ENCODE results near the gene BTAF1.
"Not testable (repeated sequence)": the region's sequence is repeated elsewhere in the genome, so short reads cannot be mapped to it uniquely, and the experiment has no call there.

BTAF1 gene

DNA sequence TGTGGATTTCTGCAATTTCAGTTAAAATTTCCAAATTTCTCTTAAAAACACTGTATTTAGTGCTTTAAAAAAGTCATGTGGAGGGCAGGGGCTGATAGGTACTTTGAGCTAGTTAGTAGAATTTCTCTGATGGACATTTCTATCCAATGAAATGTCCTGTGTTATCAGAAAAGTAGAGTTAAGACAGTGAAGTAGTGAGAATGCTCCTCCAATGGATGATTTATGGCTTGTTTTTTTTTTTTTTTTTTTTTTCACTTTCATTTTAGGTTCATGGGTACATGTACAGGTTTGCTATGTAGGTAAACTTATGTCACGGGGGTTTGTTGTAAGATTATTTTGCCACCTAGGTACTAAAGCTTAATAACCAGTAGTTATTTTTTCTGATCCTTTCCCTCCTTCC lies 55.0 kb downstream of the BTAF1 start:
- DNase-seq (ENCODE audit: low read depth): no peak

DNA sequence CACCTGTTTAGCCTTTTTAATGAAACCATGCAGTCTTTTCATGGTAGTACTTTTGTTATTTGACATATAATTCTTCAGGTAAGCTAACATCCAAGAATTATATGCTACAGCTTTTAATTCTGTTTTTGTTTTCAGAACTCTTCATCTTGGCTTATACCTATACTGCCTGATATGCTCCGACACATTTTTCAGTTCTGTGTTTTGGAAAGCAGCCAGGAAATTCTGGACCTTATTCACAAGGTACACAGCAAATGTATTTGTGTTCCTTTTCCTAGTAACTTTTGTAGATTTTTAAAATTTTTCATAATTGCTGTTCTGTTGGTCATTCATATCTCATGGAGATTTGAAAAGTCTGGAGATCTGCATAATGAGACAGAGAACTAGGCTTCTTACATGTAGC lies 56.7 kb downstream of the BTAF1 start:
- no peak for DNase-seq (ENCODE audit: low read depth)

DNA sequence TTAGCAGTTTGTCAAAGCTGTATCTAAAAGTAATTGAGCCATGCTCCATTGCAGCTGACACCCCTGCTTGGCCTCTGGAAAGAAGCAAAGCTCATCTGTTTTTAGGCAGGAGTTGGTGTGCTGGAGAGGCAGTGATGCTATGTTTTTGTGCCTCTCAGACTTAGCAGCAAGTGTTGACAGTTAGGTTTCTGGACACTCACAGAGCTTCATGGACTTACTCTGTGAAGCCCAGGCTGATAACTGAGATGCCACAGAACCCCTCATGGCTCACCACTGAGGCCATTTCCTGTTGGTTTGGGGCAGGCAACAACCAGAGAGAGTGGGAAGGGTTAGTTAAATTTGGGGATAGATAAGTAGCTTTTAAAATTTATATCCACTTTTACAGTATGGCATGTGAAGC lies 59.8 kb downstream of the BTAF1 start:
- DNase-seq (ENCODE audit: low read depth): no peak

DNA sequence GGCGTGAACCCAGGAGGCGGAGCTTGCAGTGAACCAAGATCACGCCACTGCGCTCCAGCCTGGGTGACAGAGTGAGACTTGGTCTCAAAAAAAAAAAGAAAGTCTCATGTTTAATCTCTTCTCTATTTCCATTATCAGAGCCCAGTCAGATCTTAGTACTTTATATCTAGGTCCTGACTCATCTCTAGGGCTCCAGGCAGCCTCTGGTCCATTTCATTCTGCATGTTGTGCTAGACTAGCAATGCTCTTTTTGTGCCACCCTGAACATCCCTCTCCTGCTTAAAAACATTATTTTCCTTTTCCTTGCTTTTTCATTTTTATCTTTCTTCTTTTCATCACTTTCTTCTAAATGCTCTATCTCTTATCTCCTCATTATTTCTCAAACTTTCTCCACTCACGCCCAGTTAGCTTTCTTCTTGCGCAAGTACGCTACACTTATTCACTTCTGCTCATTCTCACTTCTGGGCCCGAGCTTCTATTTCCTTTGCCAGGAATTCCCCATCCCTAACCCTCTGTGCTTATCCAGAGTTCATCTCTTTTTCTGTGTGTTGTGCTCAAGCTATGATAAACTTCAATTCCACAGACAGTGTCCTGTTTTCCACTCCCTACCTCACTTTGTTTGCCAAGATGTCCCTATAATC lies 63.9 kb downstream of the BTAF1 start:
- DNase-seq (ENCODE audit: low read depth): no peak

DNA sequence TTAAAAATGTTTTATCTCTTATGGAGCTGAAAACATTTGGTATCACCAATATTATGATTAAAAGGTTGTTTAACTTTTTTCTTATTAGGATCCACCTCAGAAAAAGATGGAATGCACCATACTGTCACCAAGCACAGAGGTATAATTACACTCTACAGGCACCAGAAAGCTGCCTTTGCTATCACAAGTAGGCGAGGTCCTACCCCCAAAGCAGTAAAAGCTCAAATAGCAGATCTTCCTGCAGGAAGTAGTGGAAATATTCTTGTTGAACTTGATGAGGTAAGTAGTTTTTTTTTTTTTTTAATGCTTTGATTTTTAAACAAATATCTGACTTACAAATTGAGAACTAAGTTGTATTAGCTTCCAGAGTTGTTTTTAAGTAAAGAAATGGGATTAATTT lies 68.5 kb downstream of the BTAF1 start:
- DNase-seq (ENCODE audit: low read depth): no peak

DNA sequence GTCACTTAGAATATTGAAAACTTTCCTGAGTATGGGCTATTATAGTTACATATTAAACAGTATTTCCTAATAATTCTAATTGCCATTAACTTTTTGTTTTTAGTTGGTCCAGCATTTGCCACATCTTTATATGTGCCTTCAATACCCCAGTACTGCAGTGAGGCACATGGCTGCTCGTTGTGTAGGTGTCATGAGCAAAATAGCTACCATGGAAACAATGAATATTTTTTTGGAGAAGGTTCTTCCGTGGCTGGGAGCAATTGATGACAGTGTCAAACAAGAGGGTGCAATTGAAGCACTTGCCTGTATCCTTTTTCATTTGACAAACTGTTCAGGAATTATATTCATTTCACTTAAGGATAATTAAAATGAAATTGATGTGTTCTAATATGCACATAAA lies 72.7 kb downstream of the BTAF1 start:
- no peak for DNase-seq (ENCODE audit: low read depth)

DNA sequence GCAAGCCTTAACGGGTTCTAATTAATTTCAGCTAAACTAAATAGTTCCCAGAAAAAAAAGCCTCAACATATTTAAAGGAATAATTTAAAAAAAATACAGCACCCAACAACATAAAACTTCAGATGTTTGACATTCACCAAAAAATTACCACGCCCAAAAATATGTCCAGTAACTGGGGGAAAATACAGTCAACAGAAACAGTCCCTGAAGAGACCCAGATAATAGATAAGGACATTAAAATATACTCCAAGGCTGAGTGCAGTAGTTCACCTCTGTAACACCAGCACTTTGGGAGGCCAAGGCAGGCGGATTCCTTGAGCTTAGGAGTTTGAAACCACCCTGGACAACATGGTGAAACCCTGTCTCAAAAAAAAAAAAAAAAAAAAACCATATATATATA lies 78.0 kb downstream of the BTAF1 start:
- no peak for DNase-seq (ENCODE audit: low read depth)

DNA sequence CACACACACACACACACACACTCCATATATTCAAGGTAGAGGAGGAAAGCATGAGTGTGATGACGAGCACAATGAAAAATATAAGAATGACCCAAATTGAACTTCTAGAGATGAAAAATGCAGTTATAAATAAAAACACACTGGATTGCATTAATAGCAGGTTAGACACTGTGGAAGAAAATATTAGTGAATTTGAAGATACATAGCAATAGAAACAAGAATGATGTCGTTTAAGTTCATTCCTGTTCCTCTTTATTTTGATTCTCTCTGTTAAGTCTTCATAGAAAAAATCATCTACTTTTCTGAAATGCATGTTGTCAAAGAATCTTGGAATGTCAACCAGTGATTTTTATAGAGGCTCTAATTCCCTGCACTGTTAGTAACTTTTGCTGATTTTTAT lies 78.4 kb downstream of the BTAF1 start:
- DNase-seq (ENCODE audit: low read depth): no peak

DNA sequence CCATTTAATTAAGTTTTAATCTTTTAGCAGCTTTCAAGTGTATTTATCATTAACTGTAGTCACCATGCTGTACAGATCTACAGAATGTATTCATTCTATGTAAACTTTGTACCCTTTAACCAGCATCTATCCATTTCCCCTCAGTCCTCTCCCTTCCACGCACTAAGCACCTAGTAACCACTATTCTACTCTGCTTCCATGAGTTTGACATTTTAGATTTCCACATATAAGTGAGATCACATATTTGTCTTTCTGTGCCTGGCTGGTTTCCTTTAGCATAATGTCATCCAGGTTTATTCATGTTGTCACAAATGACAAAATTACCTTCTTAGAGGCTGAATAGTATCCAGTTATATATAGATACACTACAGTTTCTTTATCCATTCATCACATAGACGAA lies 79.7 kb downstream of the BTAF1 start:
- no peak for DNase-seq (ENCODE audit: low read depth)

DNA sequence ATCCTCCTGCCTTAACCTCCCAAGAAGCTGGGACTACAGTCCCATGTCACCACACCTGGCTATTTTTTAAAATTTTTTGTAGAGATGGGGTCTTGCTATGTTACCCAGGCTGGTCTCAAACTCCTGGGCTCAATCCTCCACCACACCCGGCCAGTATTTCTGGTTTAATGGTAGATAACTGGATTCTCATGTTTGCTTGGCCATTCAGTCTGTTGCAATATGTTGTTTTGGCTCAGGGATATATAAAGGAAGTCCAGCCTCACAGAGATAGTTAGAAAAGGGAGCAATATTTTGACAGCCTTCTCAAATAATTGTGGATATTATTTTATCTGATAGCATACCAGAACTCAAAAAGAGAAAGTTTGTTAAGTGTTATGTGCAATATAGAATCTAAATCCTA lies 82.4 kb downstream of the BTAF1 start:
- DNase-seq (ENCODE audit: low read depth): no peak

DNA sequence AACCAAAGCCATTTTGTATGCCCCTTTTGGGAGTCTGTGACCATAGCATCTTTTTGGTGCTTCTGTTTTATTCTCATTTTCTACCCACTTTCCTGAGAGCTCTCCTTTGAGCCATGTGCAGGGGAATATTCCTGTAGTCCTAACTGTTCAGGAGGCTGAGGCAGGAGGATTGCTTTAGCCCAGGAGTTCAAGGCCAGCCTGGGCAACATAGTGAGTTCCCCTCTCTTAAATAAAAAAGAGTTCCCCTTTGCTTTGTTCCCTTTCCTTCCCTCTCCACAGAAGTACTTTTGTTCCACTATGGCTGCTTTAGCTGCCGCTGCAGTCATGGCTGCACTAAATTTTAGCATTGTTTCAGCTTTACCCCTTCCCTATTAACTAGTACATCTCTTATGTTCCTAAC lies 85.9 kb downstream of the BTAF1 start:
- no peak for DNase-seq (ENCODE audit: low read depth)

DNA sequence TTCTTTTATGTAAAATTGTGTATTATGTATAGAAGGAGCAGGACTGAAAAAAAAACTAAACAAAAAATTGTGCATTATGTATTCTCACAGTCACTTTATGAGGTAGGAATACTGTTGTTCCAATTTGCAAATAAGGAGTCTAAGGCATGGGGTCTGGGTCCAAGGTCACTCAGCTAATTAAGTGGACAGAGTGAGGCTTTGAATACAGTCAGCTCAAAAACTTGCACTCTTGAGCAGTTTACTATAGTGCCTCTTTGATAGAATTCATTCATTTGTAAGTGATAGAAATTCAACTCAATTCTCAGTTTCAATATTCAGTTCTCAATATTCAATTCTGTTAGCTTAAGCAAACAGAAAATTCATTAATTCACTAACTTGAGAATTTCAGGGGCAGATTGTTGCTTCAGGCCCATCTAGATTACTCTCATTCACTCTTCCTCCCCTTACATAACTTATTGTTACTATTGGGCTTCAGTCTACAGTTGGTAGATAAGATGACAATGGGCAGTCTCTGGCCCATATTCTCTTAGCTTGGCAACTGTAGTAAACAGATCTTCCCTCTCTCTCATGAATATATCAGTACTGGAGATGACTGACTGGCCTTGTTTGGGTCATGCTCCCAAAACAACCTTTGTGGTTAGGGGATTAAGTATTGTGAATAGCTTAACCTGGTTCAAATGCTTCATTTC lies 86.6 kb downstream of the BTAF1 start:
- DNase-seq (ENCODE audit: low read depth): no peak

DNA sequence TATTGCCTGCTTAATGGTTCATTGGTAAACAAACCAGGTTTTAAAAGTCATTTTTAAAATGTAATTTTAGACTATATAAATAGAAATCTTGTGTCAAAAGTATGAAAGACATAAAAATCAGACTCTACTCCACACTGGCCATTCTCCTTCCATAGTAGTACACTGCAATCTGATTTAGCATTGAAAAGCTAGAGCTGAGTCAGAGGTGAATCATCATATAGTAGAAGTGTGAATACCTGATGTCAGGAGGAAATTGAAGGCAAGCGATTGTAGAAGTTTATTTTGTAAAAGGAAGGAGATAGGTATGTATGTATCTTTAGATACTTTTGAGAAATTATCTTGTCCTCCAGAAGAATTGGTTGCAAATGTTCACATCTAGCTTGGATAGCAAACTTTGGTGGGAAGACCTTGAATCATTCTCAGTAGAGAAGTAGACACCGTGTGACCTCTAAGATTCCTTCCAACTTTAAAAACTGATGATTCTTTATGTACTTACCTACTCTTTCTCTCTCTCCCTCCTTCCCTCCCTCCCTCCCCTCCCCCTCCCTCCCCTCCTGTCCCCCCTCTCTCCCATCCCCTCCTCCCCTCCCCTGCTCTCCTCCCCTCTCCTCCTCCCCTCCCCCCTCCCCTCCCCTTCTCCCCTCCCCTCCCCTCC lies 88.1 kb downstream of the BTAF1 start:
- DNase-seq (ENCODE audit: low read depth): peak; percentile 91

DNA sequence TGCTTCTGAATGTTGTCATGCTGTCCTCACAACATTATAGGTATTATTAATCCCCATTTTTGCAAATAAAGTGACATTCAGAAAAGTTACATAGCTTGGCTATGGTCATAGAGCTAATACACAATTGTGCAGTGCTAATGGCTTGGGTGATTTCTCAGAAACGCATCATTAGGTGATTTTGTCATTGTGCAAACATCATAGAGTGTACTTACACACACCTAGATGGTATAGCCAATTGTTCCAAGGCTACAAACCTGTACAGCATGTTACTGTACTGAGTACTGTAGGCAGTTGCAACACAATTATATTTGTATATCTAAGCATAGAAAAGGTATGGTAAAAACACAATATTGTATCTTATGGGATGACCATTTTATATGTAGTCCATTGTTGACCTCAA lies 91.0 kb downstream of the BTAF1 start:
- DNase-seq (ENCODE audit: low read depth): no peak

DNA sequence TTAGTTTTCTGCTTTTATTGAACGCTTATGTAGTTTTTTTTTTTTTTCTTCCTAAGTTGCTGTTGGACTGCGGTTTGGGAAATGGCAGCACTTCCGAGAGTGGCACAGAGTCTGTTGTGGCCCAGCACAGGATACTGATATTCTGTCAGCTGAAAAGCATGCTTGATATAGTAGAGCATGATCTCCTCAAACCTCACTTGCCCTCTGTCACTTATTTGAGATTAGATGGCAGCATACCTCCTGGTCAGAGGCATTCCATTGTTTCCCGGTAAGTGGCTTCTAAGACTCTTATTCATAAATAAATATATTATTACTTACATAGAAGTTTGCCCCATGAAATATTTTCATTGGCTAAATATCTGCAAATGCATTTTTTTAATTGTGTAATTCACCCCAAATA lies 101.1 kb downstream of the BTAF1 start:
- DNase-seq (ENCODE audit: low read depth): peak; percentile 10

DNA sequence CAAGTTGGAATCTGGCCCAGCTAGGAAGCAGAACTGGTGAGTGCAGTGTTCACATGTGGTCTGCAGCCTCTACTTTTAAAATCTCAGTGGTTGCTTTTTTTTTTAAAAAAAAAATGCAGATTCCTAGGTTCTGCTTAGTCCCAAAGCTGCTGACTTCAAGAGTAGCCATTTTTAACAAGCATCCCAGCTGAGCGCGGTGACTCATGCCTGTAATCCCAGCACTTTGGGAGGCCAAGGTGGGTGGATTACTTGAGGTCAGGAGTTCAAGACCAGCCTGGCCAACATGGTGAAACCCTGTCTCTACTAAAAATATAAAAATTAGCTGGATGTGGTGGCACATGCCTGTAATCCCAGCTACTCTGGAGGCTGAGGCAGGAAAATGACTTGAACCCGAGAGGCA lies 101.8 kb downstream of the BTAF1 start:
- DNase-seq (ENCODE audit: low read depth): not testable (repeated sequence)

DNA sequence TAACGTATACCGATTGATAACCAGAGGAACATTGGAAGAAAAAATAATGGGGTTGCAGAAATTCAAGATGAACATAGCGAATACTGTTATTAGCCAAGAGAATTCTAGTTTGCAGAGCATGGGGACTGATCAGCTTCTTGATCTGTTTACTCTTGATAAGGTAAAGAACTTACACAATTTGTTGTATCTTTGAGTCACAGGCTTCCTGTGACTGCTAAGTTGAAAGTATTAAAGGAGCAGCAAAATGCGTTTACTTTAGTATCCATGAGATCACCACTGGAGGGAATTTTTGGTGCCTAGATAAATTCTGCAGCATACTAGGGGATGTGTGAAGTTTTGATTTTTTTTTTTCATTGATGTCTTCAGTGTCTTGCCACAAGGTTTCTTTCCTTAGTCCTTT lies 103.6 kb downstream of the BTAF1 start:
- DNase-seq (ENCODE audit: low read depth): no peak

DNA sequence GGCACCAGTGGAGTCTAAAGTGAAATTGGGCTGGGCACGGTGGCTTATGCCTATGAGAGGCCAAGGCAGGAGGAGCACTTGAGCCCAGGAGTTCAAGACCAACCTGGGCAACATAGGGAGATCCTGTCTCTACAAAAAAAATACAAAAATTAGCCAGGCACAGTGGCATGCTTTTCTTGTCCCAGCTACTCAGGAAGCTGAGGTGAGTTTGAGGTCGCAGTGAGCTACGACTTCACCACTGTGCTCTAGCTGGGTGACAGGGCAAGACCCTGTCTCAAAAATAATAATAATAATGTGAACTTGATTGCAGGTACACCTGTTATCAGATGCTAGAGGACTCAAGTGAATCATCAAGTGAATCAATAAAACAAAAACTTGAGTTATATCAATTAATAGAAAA lies 108.0 kb downstream of the BTAF1 start:
- no peak for DNase-seq (ENCODE audit: low read depth)

DNA sequence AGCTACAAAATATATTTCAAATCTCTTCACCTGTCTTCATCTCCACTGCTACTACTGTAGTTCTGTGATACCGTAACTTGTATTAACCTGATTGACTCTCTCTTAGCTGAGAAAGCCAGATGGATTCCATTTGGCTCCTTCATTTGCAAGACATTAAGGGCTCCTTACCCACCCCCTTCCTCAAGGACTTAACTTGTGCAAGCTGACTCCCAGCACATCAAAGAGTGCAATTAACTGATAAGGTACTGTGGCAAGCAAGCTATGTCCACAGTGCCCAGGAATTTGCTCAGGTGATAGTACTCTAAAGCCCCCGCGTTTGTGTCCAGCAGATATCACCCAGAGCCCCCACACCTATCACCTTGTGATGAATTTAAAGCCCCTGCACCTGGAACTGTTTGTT lies 109.5 kb downstream of the BTAF1 start:
- not testable (repeated sequence) for DNase-seq (ENCODE audit: low read depth)

DNA sequence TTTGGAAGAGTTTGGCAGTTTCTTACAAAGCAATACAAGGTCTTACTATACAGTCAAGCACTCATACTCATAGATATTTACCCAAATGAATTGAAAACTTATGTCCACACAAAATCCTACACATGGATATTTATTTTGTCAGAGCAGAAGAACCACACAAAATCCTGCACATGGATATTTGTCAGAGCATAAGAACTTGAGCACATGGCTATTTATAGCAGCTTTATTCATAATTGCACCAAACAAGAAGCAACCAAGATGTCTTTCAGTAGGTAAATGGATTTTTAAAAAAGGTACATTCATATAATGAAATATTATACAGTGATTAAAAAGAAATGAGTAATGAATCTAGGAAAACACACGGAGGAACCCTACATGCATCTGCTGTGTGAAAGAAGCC lies 115.4 kb downstream of the BTAF1 start:
- DNase-seq (ENCODE audit: low read depth): no peak

DNA sequence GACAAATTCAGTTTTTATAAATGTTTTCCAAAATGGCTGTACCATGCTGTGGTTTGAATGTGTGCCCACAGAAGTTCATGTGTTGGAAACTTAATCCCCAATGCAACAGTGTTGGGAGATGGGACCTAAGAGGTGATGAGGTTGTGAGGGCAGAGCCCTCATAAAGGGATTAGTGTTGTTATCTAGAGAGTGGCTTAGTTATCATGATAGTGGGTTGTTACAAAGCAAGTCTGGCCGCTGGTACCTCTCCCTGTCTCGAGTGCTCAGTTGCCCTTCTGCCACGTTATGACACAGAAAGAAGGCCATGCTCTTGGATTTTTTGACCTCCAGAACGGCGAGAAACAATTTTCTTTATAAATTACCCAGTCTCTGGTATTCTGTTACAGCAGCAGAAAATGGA lies 119.0 kb downstream of the BTAF1 start:
- no peak for DNase-seq (ENCODE audit: low read depth)

DNA sequence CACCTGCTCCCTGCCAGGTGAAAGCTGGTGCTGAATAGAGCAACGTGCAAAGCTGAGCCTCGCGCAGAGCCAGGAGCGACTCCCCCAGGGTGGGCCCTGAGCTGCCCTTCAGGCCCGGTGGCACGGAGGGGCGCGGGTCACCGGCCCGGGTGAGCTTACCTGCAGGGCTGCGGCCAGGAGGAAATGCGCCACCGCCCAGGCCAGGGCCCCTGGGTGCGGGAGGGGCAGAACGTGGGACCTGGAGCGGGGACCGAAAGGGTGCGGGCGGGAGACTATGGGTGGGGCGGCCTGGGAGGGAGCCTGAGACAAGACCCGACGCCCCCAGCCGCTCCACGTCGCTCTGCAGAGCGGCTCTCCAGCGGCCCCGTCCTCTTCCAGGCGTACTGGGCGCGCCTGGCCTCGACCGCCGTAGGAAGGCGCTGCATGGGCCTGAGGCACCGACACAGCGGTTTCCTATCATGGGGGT lies 122.1 kb downstream of the BTAF1 start:
- DNase-seq (ENCODE audit: low read depth): no peak

DNA sequence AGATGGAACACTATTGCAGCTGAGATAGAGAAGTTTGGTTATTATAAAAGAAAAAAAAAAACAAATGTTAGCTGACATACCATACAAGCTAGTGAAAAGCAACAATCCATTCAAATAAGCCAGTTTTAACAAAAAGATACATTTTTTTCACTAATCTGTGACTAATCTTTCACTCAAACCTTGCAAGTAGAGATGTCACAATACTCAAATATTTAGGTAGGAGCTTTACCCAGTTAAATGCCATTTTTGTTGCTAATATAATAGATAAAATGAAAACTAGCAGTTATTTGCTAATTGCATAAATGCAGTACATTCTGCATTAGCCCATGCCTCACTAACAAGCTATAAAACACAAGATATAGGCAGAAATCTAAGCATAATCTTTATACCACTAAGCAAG lies 123.6 kb downstream of the BTAF1 start:
- no peak for DNase-seq (ENCODE audit: low read depth)

DNA sequence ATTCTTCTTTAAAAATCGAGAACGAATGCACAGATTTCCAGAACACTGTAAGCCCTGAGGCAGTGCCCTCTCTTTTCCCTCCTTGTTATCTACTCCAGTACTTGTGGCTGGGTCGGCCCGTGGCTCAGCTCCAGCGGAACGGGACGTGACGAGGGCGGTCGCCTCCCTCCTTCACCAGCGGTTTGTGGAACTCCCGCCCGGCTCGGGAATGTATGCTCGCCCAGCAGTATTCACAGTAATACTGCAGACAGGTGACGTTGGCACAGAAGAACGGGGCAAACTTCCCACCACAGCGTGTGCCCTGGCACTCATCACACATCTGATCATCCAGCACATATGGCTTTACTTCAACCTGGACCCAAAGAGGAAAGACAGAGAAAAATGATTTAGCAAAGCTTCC lies 128.5 kb downstream of the BTAF1 start:
- no peak for DNase-seq (ENCODE audit: low read depth)
